Neutrophil (primary cell): ENCODE measurements around the gene USP43.

ENCODE experiments used
- H3K27ac ChIP-seq: fragments of 200-600 bp; sonication (generic); 2 replicates; pipeline ENCODE4 v1.5.1; 2016; ENCODE audit warnings: mild to moderate bottlenecking, moderate library complexity
- H3K27me3 ChIP-seq: fragments of 200-600 bp; sonication (generic); 2 replicates; pipeline ENCODE4 v1.6.0; 2016; ENCODE audit warnings: mild to moderate bottlenecking
- H3K36me3 ChIP-seq: fragments of 200-600 bp; sonication (generic); 2 replicates; pipeline ENCODE4 v1.5.1; 2017
- H3K4me1 ChIP-seq, 2 experiments: fragments of 200-600 bp in 1 of 2; sonication (generic) in 1 of 2; 1 replicate in 1 of 2; 2 replicates in 1 of 2; pipeline versions ENCODE4 v1.5.1 to v1.6.1; 2013 to 2016; ENCODE audit warnings: low read depth in 1 of 2, low read length in 1 of 2, mild to moderate bottlenecking in 1 of 2, moderate library complexity in 1 of 2; ENCODE audit not compliant: control insufficient read depth in 1 of 2, insufficient read depth in 1 of 2
- H3K4me3 ChIP-seq, 2 experiments: fragments of 200-600 bp in 1 of 2; sonication (generic) in 1 of 2; 1 replicate in 1 of 2; 2 replicates in 1 of 2; pipeline ENCODE4 v1.5.1; 2013 to 2016; ENCODE audit warnings: low read depth in 1 of 2, low read length in 1 of 2, mild to moderate bottlenecking in 1 of 2, moderate library complexity in 1 of 2
- H3K9me3 ChIP-seq: fragments of 200-600 bp; sonication (generic); 2 replicates; pipeline ENCODE4 v1.5.1; 2016
- TF ChIP-seq, protein P1 (sequence below): fragments of 200-600 bp; sonication (generic); IDR thresholded peaks from 2 replicates; pipeline ENCODE4 v1.5.1; 2016; ENCODE audit warnings: antibody characterized with exemption

USP43 gene

DNA sequence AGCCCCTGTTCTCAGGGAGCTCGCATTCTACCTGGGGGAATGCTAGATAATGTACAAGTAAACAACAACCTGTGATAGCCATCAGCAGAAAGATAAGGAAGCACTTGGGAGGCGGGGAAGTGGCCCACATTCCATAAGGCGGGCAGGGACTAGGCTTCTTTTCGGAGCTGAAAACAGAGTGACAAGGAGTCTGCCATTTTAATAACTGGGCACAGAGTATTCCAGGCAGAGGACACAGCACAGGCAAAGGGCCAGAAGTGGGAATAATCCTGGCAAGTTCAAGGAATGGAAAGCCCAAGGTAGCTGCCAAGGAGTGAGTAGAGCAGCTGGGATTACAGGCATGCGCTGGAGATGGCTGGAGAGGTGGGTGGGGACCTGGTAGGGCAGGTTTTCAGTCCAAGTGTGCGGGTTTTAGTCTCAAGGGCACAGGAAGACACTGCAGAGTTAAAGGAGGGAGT, 24.3 kb downstream of the USP43 start:
- H3K27me3 ChIP-seq: peaks cover 51% of the 10 kb centered on the region
- H3K27ac ChIP-seq: no peak overlapping the region
- H3K9me3 ChIP-seq: no peaks in the 10 kb centered on the region
- no peaks in the 10 kb centered on the region for H3K36me3 ChIP-seq
- H3K4me1 ChIP-seq: peaks cover 0 to 15% of the 10 kb centered on the region in 2 experiments
- TF ChIP-seq, protein P1, sequence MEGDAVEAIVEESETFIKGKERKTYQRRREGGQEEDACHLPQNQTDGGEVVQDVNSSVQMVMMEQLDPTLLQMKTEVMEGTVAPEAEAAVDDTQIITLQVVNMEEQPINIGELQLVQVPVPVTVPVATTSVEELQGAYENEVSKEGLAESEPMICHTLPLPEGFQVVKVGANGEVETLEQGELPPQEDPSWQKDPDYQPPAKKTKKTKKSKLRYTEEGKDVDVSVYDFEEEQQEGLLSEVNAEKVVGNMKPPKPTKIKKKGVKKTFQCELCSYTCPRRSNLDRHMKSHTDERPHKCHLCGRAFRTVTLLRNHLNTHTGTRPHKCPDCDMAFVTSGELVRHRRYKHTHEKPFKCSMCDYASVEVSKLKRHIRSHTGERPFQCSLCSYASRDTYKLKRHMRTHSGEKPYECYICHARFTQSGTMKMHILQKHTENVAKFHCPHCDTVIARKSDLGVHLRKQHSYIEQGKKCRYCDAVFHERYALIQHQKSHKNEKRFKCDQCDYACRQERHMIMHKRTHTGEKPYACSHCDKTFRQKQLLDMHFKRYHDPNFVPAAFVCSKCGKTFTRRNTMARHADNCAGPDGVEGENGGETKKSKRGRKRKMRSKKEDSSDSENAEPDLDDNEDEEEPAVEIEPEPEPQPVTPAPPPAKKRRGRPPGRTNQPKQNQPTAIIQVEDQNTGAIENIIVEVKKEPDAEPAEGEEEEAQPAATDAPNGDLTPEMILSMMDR: no peak
- H3K4me3 ChIP-seq: no peak overlapping the region

DNA sequence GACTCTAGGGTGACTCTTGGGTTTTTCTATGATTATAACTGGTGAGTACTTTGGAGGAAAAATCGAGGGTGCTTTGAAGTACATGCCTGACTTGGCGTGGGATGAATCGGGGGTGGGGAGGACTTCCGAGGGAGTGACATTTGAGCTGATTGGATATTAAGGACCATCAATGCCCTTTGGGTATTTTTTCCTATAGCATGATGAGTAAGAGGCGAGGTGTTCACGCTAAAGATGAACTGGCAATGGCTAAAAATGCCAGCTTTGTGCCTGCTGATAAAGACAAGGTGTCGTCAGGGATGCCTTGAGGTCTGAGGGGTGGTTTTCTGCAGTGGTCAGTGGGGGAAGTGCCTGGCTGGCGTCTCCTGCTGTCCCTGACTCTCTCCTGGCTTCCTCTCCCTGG, 25.3 kb downstream of the USP43 start:
- TF ChIP-seq, protein P1: no peak

DNA sequence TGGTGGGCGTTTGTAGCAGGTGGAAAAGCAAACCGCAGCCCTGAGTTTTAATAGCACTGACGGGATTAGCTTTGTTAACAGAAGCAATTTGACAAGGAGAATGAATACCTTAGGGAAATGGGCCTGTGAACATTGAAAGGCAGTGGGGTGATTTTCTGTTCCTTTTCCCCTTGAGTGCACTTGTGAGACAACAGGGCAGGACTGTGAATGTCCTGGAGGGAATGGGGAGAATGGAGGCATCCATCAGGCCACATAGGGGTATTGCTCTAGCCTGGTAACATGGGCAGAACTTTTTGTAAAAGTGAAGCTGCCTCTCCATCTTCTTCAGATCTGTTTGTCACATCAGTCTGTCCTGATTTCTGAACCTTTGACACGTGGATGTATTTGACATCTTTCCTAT, 26.2 kb downstream of the USP43 start:
- Histone ChIP-seq H3K27ac (no peak overlapping the region), H3K4me3 (no peak overlapping the region), H3K4me1 (peaks cover 0 to 12% of the 10 kb centered on the region in 2 experiments), H3K27me3 (peaks cover 38% of the 10 kb centered on the region), H3K9me3 (no peaks in the 10 kb centered on the region), H3K36me3 (no peaks in the 10 kb centered on the region)
- TF ChIP-seq, protein P1: no peak

More for the DNA sequence above, 25.3 kb downstream of the USP43 start:
- no peaks in the 10 kb centered on the region for H3K9me3 ChIP-seq
- no peaks in the 10 kb centered on the region for H3K36me3 ChIP-seq
- H3K27ac ChIP-seq: no peak overlapping the region
- peaks cover 47% of the 10 kb centered on the region for H3K27me3 ChIP-seq
- H3K4me3 ChIP-seq: no peak overlapping the region
- H3K4me1 ChIP-seq: peaks cover 0 to 15% of the 10 kb centered on the region in 2 experiments

DNA sequence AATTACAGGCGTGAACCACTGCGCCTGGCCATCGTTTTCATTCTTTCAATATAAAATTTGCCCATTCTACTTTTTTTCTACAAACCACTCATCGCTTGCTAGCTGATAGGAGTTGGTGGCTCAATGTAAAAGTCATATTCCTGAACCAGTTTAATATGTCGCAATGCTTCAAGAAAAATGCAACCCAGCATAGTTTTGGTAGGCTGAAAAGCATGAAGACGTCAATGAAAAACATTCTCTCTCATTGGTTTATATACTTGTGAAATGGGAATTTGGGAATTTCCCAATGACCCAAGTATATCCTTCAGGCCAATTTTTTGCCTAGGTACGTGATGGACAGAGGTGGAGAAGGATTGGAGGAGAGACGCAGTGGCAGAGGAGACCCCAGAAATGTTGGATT, 26.9 kb downstream of the USP43 start:
- TF ChIP-seq, protein P1: no peak
- Histone ChIP-seq H3K4me3 (no peak overlapping the region), H3K27ac (no peak overlapping the region), H3K27me3 (peaks cover 38% of the 10 kb centered on the region), H3K36me3 (no peaks in the 10 kb centered on the region), H3K9me3 (no peaks in the 10 kb centered on the region), H3K4me1 (peaks cover 0 to 9% of the 10 kb centered on the region in 2 experiments)

DNA sequence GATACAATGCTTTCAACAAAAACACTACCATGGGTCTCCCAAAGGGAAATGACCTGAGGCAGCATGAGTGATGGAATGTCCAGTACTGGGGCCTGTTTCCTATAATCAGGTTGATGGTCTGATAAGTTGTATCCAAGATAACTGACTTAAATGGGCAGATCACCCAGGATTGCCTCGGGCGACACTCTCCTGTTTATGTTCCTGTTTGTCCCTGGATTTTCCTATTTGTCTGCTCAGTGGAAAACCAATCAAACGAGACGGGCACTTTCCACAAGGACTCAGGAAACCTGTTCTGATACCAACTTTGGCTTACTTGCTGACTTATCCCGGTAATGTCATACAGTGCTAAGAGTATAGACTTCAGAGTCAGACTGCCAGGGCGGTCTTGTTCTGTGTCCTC, 27.4 kb downstream of the USP43 start:
- Histone ChIP-seq H3K9me3 (no peaks in the 10 kb centered on the region), H3K36me3 (no peaks in the 10 kb centered on the region), H3K4me1 (peaks cover 0 to 9% of the 10 kb centered on the region in 2 experiments), H3K27me3 (peaks cover 35% of the 10 kb centered on the region), H3K27ac (no peak overlapping the region), H3K4me3 (no peak overlapping the region)
- TF ChIP-seq, protein P1: no peak

DNA sequence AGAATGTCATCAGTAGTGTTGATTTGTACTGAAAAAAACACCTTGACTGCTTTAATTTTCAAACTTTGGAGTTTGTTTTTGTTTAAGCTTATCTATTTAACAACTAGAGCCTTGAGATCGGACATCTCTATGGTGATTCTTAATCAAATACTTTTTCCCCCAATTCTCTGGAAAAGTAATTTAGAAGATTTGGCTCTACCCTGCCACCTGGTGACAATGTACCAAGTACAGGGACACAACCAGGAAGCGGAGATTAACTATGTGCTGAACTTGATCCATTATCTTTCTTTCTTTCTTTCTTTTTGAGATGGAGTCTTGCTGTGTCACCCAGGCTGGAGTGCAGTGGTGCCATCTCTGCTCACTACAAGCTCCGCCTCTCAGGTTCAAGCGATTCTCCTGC, 30.8 kb downstream of the USP43 start:
- H3K27me3 ChIP-seq: peaks cover 5% of the 10 kb centered on the region
- no peaks in the 10 kb centered on the region for H3K36me3 ChIP-seq
- H3K4me3 ChIP-seq: no peak overlapping the region
- TF ChIP-seq, protein P1: no peak
- H3K4me1 ChIP-seq: no peaks in the 10 kb centered on the region
- H3K9me3 ChIP-seq: peaks cover 5% of the 10 kb centered on the region
- H3K27ac ChIP-seq: no peak overlapping the region
